Epithelial cell of proximal tubule (primary cell): ENCODE results near the gene SOAT2. TPM values are rescaled to one million over a fixed set of nuclear protein-coding genes. Genes with fewer than 3 reads are reported as not detected.

Source experiments
- DNase-seq: peaks from one replicate; pipeline ENCODE4 v3.0.0-alpha.2; 2011; ENCODE audit warnings: low read depth
- H3K4me3 ChIP-seq: 2 replicates; pipeline ENCODE4 v1.5.1; 2011; ENCODE audit warnings: low read depth, mild to moderate bottlenecking, low read length
- total RNA-seq: library from RNA; depleted of rRNA; stranded (reverse); fragments of >200 nt; gene quantifications from 2 replicates; pipeline ENCODE4 v1.2.3, GENCODE V29; 2015
- TF ChIP-seq, protein P1 (sequence below): conservative IDR thresholded peaks from 2 replicates; pipeline ENCODE4 v1.5.1; 2012; ENCODE audit warnings: low read depth, mild to moderate bottlenecking, low read length

SOAT2 gene
- total RNA-seq, 1 donor from 2014 or later: not detected

DNA sequence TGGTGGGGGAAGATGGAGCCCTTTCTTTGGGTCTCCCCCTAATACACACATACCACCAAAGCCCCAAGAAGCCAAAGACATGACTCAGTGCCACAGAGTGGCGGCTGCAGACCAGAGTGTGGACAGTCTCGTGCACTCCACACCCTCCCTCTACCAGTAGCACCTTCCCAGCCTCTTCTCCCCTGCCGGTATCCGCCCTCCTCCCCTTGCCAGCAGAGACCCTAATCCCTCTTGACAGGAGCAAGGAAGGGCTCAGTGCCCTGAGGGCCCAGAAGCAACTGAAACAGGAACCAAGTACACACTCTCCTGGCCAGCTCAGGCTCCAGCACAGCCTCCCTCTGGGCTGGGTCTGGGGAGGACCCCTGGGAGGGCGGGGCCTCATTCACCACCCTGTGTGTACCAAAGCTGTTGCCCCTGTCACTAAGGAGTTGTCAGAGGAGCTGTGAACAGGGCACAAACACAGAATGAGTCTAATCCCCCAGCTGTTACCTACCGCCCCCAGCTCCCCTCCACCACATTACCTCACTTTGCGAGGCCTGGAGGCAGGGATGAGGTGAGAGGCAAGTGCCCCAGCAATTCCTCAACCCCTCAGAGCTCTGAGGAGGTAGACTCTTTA is 32.3 kb upstream of the SOAT2 start:
- TF ChIP-seq, protein P1, sequence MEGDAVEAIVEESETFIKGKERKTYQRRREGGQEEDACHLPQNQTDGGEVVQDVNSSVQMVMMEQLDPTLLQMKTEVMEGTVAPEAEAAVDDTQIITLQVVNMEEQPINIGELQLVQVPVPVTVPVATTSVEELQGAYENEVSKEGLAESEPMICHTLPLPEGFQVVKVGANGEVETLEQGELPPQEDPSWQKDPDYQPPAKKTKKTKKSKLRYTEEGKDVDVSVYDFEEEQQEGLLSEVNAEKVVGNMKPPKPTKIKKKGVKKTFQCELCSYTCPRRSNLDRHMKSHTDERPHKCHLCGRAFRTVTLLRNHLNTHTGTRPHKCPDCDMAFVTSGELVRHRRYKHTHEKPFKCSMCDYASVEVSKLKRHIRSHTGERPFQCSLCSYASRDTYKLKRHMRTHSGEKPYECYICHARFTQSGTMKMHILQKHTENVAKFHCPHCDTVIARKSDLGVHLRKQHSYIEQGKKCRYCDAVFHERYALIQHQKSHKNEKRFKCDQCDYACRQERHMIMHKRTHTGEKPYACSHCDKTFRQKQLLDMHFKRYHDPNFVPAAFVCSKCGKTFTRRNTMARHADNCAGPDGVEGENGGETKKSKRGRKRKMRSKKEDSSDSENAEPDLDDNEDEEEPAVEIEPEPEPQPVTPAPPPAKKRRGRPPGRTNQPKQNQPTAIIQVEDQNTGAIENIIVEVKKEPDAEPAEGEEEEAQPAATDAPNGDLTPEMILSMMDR: no peak
- H3K4me3 ChIP-seq: no peak overlapping the region
- DNase-seq: no peak

DNA sequence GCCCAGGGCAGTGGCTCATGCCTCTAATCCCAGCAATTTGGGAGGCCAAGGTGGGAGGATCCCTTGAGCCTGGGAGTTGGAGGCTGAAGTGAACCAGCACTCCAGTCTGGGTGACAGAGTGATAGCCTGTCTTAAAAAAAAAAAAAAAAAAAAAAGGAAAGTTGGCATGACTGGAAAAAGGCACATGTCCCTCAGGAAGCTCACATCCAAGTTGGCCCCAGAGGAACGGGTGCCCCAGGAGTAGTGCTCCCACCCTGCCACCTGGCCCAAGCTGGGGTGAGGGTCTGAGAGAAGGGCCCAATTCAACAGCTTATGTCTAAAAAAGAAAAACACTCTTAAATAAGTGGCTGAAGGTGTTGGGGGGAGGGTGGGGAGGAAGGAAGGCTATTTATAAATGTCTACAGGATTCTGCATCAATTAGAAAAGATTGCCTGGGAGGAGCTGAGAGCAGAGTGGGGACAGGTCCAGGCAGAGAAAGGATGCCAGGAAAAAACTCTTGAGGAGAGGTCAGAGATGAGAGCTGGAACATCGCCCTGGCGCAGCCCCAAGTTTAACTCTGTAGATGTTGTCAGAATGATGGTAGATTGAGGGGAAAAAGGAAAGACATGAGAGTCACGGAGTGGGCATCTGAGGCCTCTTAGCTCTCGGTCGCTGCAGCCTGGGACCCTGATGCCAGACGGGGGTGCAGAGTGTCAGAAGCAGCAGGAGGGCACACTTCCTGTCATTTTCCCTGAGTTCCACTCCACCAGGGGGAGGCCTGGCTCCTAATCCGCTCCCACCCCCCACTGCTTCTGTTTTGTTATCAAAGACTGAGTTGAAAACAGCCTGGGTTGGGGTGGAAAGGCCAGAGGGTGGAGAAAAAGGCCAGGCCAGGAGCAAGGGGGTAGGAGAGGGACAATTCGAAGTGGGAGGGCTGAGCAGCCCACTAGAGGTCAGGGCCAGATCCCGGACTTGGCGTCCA is 31.4 kb upstream of the SOAT2 start:
- H3K4me3 ChIP-seq: no peak overlapping the region
- DNase-seq: no peak
- TF ChIP-seq, protein P1: no peak

DNA sequence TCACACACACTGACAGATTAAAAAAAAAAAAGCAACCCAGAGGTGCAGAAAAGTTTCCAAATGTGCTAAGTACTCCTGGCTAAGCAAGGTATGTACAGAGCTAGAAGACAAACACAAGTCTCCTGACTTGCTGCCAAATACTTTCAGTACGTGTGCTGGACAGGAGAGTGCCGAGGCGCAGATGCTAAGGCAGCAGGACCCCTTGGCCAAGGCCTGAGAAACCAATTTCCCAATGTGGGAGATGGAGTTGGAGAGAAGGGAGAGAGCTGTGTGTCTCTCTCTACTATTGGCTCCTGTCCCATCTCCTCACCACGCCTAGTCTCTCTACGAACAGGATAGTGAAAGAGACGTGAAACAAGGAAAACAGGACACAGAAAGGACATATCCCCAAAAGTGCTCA is 29.4 kb upstream of the SOAT2 start:
- TF ChIP-seq, protein P1: no peak
- no peak for DNase-seq
- no peak overlapping the region for H3K4me3 ChIP-seq

DNA sequence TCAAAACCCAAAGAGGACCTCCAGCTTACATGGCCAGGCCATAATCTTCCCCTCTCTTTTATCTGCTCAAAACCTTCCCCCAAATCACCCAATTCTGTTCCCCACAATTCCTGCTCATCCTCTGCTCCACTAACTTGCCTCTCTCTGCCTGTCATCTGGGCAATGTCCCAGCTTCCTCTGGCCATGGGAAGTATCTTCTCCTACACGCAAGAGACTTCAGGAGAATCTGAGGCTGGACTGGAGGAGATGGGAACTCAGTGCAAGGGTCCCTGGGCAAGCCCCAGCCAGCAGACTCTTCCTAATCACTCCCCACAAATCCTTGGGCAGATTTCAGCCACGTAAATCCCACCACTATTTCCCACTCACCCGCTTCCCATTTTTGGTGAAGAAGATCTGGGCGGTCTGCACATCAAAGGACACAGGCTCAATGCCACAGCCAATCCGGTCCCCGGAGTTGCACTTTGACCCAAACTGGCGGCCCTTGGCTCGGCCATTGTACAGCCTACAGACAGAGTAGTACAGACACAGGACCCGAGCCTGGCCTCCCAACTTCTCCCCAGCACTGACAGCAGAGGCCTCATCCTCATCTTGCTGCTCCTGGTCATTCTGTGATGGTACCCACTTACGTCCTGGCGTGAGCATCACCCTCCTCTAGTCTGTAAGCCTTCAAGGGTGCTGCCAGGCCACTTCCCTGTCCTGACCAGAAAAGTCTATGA is 28.8 kb upstream of the SOAT2 start:
- H3K4me3 ChIP-seq: no peak overlapping the region
- TF ChIP-seq, protein P1: no peak
- no peak for DNase-seq

DNA sequence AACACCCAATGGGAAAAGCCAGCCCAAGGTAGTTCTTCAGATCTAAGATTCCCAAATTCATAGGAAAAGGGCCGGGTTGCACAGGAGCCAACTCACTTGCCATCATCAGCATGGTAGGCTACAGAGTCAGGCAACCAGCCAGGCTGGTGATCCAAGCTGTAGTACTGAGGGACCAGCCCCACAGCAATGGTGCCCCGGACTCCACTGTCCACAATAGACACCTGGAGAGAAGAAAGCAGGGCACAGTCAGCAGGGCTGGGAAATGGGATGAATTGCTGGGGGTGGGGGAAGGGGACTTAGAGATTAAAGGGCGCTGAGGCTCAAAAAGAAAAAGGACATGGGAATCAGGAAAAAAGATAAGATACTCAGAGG is 28.3 kb upstream of the SOAT2 start:
- DNase-seq: no peak
- H3K4me3 ChIP-seq: no peak overlapping the region
- TF ChIP-seq, protein P1: no peak

DNA sequence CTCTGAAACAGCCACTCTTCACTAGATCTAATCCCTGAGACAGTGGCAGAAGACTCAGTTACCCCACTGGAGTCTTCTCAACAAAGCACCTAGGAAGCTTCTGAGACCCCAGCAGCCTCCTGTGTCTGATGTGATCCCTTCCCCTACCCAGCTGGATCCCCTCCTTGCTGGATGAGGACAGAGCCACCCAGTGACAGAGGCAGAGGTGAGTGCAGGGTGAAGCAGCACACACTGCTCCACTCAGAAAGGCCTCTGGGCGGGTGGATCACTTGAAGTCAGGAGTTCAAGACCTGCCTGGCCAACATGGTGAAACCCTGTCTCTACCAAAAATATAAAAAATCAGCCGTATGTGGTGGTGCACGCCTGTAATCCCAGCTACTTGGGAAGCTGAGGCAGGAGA is 26.8 kb upstream of the SOAT2 start:
- H3K4me3 ChIP-seq: no peak overlapping the region
- DNase-seq: no peak
- TF ChIP-seq, protein P1: no peak
